Inflammatory macrophage treated with lipopolysaccharide for 1 hour (primary cell): ENCODE data around the gene UBP1.
"Not testable (repeated sequence)": the region's sequence is repeated elsewhere in the genome, so short reads cannot be mapped to it uniquely, and the experiment has no call there.

ENCODE experiments used
- DNase-seq, 2 donors: peaks; one replicate each; pipeline ENCODE4 v3.0.0-alpha.2; 2020 to 2022

Gene UBP1

GRCh38 chr3:33440328-33441224 is at the start of gene UBP1:
UBP1 (minus strand) TSS chr3:33440405; CDS start chr3:33439848, 557 bp downstream.
- DNase-seq = peak; percentile 100

GRCh38 chr3:33488683-33489082 is 48.5 kb upstream of the UBP1 start:
- DNase-seq = no peak

GRCh38 chr3:33488246-33488645 is 48.0 kb upstream of the UBP1 start:
- no peak for DNase-seq

GRCh38 chr3:33482111-33482521 is 41.9 kb upstream of the UBP1 start:
- DNase-seq = no peak

GRCh38 chr3:33474896-33475295 is 34.7 kb upstream of the UBP1 start:
- no peak for DNase-seq

GRCh38 chr3:33473813-33474212 is 33.6 kb upstream of the UBP1 start:
- no peak for DNase-seq

- DNase-seq = no peak
Measured at GRCh38 chr3:33467786-33468185, 27.6 kb upstream of the UBP1 start.

- no peak for DNase-seq
Measured at GRCh38 chr3:33461097-33461496, 20.9 kb upstream of the UBP1 start.

GRCh38 chr3:33459577-33459976 is 19.4 kb upstream of the UBP1 start:
- not testable (repeated sequence) for DNase-seq

- DNase-seq = no peak
Measured at GRCh38 chr3:33458446-33458845, 18.2 kb upstream of the UBP1 start.

GRCh38 chr3:33456756-33457155 is 16.6 kb upstream of the UBP1 start:
- no peak for DNase-seq

- no peak for DNase-seq
Measured at GRCh38 chr3:33453331-33453761, 13.1 kb upstream of the UBP1 start.

- not testable (repeated sequence) for DNase-seq
Measured at GRCh38 chr3:33451994-33452393, 11.8 kb upstream of the UBP1 start.

GRCh38 chr3:33447958-33448357 is 7.8 kb upstream of the UBP1 start:
- DNase-seq = no peak

- DNase-seq = not testable (repeated sequence)
Measured at GRCh38 chr3:33447256-33447625, 7.0 kb upstream of the UBP1 start.

GRCh38 chr3:33442190-33442589 is 2.0 kb upstream of the UBP1 start:
- DNase-seq = no peak

- no peak for DNase-seq
Measured at GRCh38 chr3:33441225-33441976, 1.2 kb upstream of the UBP1 start.

- peak in 1 of 2 donors; percentile 35 for DNase-seq
Measured at GRCh38 chr3:33439546-33440327, 468 bp downstream of the UBP1 start.

- DNase-seq = peak; percentile 54 to 67
Measured at GRCh38 chr3:33438881-33439545, 1.2 kb downstream of the UBP1 start.

- DNase-seq = peak; percentile 51 to 63
Measured at GRCh38 chr3:33438284-33438668, 1.9 kb downstream of the UBP1 start.

- DNase-seq = peak; percentile 81 to 84
Measured at GRCh38 chr3:33437556-33438283, 2.5 kb downstream of the UBP1 start.

- no peak for DNase-seq
Measured at GRCh38 chr3:33433843-33434242, 6.4 kb downstream of the UBP1 start.
